GM21360 (cell line): ENCODE data around the gene PLEKHM3.
A peak's percentile ranks its signal among the peaks of the same experiment; 100 is the strongest.
"Not testable (repeated sequence)": the region's sequence is repeated elsewhere in the genome, so short reads cannot be mapped to it uniquely, and the experiment has no call there.

Source experiments
- ATAC-seq: cut with Tn5 transposase; IDR thresholded peaks from one replicate; pipeline ENCODE4 v1.9.1; 2021; ENCODE audit warnings: mild to moderate bottlenecking, moderate library complexity; ENCODE audit not compliant: unreplicated experiment

Gene PLEKHM3

DNA sequence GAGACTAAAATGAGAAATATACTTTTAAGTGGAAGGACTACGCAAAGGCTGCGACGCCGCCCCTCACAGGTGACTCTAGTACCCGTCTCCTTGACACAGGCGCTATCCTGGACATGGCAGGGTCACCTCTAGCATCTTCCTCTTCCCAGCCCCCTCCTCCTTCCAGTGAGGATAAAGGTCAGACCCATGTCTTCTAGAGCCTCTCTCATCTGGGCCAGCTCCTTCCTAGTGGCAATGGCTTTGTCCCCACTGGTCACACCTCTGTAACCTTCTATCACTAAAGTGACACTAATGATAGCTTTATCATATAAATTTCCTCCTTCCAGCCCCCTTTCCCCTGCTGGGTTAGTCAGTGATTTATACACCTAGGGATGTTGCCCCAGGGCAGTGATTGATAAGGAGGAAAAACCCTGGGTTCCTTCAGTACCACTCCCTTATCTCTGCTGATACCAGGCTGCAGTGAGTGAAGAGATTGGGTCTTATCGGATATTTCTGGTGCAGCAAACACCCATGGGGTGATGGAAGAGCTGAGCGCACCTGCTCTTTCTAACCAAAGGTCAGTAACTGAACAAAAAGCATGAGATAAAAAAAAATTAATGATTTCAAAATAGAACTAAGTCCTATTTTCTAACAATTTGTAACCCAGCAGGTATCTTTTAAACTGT lies 193.6 kb downstream of the PLEKHM3 start:
- ATAC-seq, result no peak

GRCh38 chr2:207830778-207831438 lies 194.4 kb downstream of the PLEKHM3 start:
- ATAC-seq, result no peak

DNA sequence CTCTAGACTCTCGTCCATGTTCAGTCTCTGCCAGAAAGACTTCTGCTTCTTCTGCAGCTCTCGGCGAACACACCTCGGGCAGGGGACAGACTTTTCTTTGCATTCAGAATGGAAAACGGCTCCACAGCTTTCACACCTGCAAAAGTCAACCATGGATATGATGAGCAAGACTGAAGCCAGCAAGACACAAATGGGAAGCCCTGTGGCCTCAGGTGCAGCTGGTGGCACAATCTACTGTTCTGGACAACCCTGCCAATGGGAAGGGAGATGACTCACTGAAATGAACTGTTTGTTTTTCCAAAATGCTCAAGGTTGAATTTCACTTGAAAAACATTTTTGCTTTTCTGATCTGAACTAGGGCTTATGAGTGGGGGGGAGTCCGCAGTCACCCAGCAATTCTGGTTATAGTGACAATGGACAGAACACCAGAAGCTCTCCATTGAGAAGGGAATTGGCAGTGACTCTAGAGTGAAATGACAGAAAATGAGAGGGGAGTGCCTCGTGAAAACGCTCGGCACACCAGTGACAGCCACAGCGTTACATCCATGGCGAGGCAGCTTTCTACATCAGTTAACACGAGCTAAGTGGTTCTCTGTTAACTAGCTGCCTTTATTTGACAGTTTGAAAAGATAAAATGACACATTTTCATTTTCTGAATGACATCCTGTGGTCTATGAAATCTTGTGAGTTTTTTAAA lies 196.8 kb downstream of the PLEKHM3 start:
- ATAC-seq, result no peak

DNA sequence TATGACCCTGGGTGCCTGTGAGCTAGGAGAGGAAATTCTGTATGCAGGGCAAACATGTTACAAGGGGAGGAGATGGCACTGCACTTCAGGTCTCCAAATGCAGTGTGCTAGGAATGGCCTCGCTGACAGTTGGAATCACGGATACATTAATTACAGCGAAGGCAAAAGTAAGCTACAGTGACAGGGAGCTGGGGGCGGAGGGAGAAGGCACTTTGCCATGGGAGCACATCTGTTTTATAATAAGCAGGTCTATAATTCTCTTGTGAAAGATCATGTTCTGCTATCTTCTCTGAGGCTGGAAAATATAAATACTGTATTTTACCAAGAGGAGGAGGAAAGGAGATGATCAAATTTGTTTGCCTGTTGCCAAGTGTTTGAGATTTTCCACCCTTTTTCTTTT lies 199.3 kb downstream of the PLEKHM3 start:
- no peak for ATAC-seq

- no peak for ATAC-seq
Measured at GRCh38 chr2:207825045-207825954, 200.0 kb downstream of the PLEKHM3 start.

- ATAC-seq, result no peak
Measured at GRCh38 chr2:207823865-207824264, 201.5 kb downstream of the PLEKHM3 start.

- no peak for ATAC-seq
Measured at GRCh38 chr2:207819839-207820784, 205.2 kb downstream of the PLEKHM3 start.

- ATAC-seq, result no peak
Measured at GRCh38 chr2:207819021-207819797, 206.1 kb downstream of the PLEKHM3 start.

DNA sequence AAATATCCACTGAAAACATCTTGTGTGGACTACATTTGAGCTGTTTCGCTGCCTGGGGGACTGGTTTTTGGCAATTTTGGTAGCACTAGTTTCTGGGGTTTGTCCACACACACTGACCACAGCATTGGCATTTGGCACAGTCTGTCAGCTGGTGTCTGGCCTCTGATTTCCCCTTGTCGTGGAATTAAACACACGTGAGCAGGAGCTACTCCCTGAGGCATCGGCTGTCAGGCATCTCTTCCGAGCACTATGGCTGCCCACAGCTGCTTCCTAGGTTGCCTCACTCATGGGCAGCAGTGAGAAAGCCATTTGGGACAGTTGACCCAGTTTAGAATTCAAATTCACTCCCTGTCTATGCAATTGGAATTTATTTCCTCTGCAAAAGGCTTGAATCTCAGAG lies 208.8 kb downstream of the PLEKHM3 start:
- no peak for ATAC-seq

DNA sequence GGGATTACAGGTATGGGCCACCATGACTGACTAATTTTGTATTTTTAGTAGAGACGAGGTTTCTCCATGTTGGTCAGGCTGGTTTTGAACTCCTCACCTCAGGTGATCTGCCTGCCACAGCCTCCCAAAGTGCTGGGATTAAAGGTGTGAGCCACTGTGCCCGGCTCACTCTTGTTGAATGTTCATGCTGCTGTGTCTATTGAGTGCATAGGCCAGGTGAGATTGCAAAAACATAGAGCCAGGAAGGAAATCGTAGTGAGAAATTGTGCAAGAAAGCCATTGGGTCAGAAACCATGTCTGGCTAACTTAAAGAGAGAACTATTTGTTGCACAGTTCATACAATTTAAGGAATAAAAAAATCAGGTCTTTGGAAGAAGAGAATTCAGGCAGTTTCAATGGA lies 210.1 kb downstream of the PLEKHM3 start:
- ATAC-seq, result no peak

GRCh38 chr2:207813942-207814341 lies 211.4 kb downstream of the PLEKHM3 start:
- no peak for ATAC-seq

DNA sequence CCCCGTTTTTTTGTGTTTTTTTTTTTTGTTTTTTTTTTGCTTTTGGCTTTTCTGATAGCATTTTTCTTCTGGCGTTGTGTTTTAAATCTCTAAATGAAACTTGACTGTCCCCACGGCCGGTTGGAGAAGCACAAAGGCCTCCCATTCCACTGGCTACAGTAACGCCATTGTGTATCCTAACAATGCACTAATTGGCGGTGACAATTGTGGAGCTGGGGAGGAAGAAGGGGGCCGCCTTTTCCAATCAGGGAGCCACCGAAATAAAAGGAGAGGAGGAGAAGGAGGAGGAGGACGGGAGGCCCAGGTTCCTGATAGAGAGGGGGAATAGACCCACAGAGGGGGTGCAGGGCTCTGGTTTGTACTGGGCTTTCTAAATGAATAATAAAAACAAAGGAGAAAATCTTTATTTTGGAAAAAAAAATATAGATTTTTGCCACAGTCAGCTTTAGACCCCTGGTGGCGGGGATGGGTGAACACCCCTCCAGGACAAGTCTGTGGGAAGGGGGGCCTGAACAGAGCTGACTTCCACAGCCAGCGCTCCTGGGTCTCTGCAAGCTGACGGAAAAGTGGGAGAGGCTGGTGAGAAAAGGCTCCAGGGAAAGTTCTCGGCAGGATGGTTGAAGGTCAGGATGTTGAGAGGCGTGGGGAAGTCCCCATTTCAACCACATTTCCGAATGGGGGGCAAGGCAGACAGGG lies 212.0 kb downstream of the PLEKHM3 start:
- no peak for ATAC-seq

DNA sequence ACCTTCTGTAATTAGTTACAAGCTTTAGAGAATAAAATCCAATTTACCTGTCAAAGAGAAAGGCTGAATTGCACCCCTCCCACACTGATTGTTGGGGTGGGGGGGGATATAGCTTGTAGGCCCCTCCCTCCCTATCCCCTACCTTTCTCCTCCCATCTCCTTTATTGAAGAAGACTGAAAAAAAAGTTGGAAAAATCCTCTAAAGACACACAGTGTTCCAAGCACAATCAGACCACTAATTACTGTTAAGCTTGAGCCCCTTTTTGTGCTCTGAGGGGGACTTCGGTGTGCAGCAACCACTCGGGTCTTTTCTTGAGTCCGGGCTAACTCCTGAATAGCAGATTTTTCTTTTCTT lies 212.6 kb downstream of the PLEKHM3 start:
- ATAC-seq, result no peak

DNA sequence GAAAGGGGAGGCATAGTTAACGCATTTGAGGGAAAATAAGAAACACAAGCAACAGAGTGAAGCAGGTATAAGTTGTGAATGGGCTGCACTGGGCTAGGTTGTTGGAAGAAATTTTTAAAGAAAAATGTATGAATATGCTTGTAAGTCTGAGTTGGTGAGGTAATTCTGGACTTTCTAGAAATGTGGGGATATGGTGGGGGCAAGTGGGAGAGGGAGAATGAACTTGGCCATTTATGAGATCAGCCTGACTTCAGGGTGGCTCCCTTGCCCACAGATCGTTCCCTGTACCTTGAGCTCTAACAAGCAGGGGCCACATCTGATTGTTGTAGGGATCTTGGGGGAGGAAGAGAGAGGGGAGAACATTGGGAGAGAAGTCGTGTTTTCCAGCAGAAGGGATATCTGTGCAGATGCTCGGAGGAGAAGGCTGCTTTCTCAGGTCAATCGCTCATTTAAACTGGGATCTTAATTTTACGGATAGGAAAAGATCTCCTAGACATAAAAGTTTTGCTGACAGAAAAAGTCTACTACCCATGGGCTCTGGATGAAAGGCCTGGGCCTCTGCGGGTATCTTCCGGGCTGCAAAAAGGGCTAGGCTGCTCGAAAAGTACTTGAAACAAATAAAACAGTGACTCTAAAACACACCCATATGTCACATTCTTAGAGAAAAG lies 213.1 kb downstream of the PLEKHM3 start:
- no peak for ATAC-seq

DNA sequence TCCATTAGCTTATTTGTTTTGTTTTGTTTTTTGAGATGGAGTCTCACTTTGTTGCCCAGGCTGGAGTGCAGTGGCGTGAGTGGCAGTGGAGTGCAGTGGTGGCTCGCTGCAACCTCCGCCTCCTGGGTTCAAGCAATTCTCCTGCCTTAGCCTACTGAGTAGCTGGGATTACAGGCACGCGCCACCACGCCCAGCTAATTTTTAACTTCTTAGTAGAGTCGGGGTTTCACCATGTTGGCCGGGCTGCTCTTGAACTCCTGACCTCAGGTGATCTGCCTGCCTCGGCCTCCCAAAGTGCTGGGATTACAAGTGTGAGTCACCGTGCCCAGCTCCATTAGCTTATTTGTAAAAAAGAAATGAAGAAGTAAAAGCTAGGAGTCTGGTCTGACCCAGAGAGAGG lies 213.7 kb downstream of the PLEKHM3 start:
- ATAC-seq, result not testable (repeated sequence)

GRCh38 chr2:207810200-207810788 lies 215.0 kb downstream of the PLEKHM3 start:
- no peak for ATAC-seq

DNA sequence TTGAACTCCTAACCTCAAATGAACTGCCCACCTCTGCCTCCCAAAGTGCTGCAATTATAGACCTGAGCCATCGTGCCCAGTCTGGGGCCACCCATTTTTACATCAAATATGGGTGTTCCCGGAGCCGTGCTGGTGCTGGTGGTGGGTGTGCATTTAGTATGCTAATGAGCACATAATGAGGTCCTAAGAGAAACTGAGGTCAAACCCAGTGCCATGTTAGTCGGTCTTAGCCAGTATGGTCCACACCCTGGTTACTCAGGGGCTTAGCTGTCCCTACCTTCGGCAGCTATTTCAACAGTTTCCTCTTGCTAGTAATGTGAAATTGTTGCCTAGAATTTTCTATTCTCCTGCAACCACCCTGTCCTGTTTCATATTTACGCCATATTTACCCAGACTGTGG lies 217.2 kb downstream of the PLEKHM3 start:
- no peak for ATAC-seq

- peak; percentile 73 for ATAC-seq
Measured at GRCh38 chr2:207807516-207807915, 217.8 kb downstream of the PLEKHM3 start.
